Mononuclear cell (primary cell): Measurements from ENCODE around the gene CDC5L. TPM values are rescaled to one million over a fixed set of nuclear protein-coding genes. Genes with fewer than 3 reads are reported as not detected.

ENCODE experiments used
- H3K27me3 ChIP-seq: 2 replicates; pipeline ENCODE4 v1.6.0; 2011; ENCODE audit warnings: low read length, control low read depth; ENCODE audit not compliant: insufficient read depth
- H3K4me1 ChIP-seq: 2 replicates; pipeline ENCODE4 v1.5.1; 2011; ENCODE audit warnings: mild to moderate bottlenecking, low read length, control low read depth; ENCODE audit not compliant: insufficient read depth
- H3K4me3 ChIP-seq: 2 replicates; pipeline ENCODE4 v1.5.1; 2011; ENCODE audit warnings: mild to moderate bottlenecking, low read length, moderate library complexity
- H3K9me3 ChIP-seq: 2 replicates; pipeline ENCODE4 v1.5.1; 2011; ENCODE audit warnings: low read depth, mild to moderate bottlenecking, control low read depth, low read length
- total RNA-seq: library from RNA; depleted of rRNA; stranded (reverse); fragments of >200 nt; gene quantifications from one replicate; pipeline ENCODE4 v1.2.3, GENCODE V29; 2012

The CDC5L gene
- total RNA-seq, 1 donor = 30.5 TPM

DNA sequence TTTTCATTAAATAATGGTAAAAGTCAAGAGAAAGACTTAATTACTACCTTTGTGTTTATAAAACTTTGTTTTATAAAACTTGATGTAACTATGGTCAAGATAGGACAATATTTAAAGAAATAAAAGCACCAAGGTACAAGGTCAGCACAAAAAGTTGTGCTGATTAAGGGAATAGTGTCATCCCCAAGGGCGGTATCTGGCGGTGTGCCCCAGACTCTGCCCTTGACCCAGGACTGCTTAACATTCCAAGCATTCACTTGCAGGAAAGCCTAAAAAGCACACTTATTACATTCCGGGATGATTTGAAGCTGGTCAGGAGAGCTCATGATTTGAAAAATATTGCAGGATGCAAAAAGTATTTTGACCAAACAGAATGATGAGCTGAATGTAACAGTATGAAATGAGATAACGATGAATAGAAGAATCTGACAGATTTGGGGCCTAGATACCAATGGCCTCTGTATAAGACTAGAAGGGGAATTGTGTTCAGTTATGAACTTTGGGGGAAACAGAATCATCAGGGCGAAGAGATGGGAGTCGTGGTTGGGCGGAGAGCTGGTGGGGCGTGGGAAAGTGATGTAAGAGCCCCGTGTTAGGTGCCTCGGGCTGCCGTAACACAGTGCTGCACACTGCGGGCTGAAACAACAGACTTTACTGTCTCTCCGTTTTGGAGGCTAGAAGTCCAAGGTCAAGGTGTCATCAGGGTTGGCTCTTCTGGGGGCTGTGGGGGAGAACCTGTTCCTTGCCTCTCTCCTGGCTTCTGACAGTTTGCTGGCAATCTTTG, 77.2 kb downstream of the CDC5L start:
- H3K4me1 ChIP-seq = no peaks in the 10 kb centered on the region

GRCh38 chr6:44466955-44467354, 79.4 kb downstream of the CDC5L start:
- no peaks in the 10 kb centered on the region for H3K9me3 ChIP-seq
- no peaks in the 10 kb centered on the region for H3K27me3 ChIP-seq
- no peak overlapping the region for H3K4me3 ChIP-seq
- H3K4me1 ChIP-seq = no peaks in the 10 kb centered on the region

More for the DNA sequence above, 77.2 kb downstream of the CDC5L start:
- Histone ChIP-seq H3K27me3 (no peaks in the 10 kb centered on the region), H3K9me3 (no peaks in the 10 kb centered on the region), H3K4me3 (no peak overlapping the region)

DNA sequence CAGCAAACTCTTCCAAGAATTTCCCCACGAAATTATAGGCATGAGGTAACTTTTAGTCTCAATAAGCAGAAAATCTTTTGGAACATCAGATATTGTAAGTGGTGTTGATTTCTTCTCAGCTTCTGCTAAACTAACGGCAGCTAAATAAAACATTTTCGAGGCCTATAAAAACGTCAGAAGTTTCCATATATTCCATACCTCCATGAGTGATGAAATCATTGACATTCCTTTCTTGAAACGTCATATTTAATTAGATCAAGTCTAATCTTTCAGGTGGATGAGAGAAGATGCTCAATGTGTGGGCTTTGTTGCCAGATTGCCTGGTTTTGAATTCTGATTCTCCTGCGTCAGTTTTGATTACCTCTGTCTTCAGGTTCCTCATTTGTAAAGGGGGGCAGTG, 81.3 kb downstream of the CDC5L start:
- Histone ChIP-seq H3K4me3 (no peak overlapping the region), H3K9me3 (no peaks in the 10 kb centered on the region), H3K4me1 (no peaks in the 10 kb centered on the region), H3K27me3 (no peaks in the 10 kb centered on the region)

- H3K4me3 ChIP-seq = no peak overlapping the region
- H3K4me1 ChIP-seq = no peaks in the 10 kb centered on the region
- H3K27me3 ChIP-seq = no peaks in the 10 kb centered on the region
- no peaks in the 10 kb centered on the region for H3K9me3 ChIP-seq
These were observed 82.6 kb downstream of the CDC5L start for GRCh38 chr6:44470115-44470464.

- no peaks in the 10 kb centered on the region for H3K9me3 ChIP-seq
- H3K4me1 ChIP-seq = peaks cover 3% of the 10 kb centered on the region
- no peak overlapping the region for H3K4me3 ChIP-seq
- H3K27me3 ChIP-seq = no peaks in the 10 kb centered on the region
These were observed 83.2 kb downstream of the CDC5L start for GRCh38 chr6:44470746-44471145.

GRCh38 chr6:44471271-44471981, 83.9 kb downstream of the CDC5L start:
- Histone ChIP-seq H3K4me1 (peaks cover 6% of the 10 kb centered on the region), H3K4me3 (no peak overlapping the region), H3K9me3 (no peaks in the 10 kb centered on the region), H3K27me3 (no peaks in the 10 kb centered on the region)

DNA sequence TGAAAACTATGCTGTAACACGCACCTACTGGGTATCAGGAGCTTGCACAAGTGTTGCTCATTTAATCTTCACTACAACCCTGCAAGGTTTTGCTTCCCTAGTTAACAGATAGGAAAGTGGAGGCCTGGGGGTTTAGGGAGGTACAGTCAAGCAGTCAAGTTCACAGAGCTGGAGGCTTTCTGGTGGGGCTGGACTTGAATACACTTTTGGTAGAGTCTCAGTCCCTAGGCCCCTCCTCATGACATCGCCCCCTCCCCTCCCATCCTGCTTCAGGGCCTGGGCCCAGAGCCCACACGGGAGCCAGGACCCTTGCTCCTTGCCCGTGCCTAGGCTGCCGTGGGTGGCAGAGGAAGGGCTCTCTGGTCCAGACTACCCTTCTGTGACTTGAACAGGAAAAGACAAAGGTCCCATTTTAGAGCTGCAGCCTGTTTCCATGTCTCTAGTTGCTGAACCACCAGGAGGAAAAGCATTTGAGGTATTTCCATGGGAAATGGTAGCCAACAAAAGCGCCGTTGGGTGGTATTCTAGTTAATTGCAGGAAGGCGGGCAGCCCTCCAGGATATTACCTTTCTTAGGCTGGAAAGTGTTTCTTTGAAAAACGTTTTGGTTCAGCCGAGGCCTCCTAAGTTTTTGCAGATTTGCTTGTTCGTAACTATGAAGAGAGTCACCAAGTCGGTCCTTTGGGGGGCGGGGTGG, 84.9 kb downstream of the CDC5L start:
- Histone ChIP-seq H3K27me3 (no peaks in the 10 kb centered on the region), H3K4me1 (peaks cover 6% of the 10 kb centered on the region), H3K4me3 (no peak overlapping the region), H3K9me3 (no peaks in the 10 kb centered on the region)

DNA sequence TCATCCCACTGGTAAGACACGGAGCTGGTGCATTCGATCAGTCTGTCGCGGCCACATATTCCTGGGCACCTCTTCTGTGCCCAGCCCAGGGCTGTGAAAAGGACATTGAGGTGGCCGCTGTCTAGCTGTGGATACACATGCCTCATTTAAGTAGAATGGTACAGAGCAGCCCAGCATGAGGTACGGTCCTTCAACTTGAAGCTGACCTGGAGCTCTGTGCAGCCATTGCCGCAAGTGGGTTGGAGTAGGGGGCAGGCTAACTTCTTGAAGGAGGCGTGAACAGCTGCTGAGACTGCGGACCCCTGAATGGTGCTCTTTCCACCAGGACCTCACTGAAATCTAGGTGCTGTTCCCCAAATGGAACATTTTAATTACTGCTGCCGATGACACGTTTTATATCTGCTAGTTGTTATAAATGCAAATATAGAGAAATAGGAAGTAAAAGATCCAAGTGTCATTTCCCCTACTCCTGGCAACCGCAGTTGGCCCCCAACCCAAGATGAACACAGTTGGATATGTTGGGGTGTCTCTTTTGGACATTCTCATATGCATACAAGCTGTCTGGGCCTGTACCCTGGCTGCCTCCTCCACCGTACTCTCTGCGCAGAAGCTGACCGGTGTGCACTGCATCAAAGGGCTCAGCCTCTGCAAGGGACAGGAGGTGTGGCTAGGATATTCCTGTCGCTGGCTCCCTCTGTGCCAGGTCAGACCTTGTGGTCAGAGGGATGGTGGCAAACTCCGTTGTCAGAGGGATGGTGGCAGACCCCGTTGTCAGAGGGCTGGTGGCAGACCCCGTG, 86.1 kb downstream of the CDC5L start:
- Histone ChIP-seq H3K4me3 (no peak overlapping the region), H3K27me3 (no peaks in the 10 kb centered on the region), H3K4me1 (peaks cover 6% of the 10 kb centered on the region), H3K9me3 (no peaks in the 10 kb centered on the region)

DNA sequence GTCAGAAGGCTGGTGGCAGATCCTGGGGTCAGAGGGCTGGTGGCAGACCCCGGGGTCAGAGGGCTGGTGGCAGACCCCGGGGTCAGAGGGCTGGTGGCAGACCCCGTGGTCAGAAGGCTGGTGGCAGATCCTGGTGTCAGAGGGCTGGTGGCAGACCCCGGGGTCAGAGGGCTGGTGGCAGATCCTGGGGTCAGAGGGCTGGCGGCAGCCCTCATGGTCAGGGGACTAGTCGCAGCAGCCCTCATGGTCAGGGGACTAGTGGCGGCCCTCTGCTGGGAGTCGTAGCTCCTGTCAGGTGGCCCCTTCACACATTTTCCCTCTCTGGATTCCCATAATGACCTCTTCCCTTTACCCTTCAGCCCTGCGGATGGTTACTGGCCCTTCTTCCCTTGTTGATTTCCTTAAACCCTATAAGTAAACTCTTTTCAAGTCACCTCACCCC, 86.7 kb downstream of the CDC5L start:
- Histone ChIP-seq H3K27me3 (no peaks in the 10 kb centered on the region), H3K4me3 (no peak overlapping the region), H3K4me1 (peaks cover 6% of the 10 kb centered on the region)

GRCh38 chr6:44474643-44475042, 87.1 kb downstream of the CDC5L start:
- Histone ChIP-seq H3K27me3 (no peaks in the 10 kb centered on the region), H3K9me3 (no peaks in the 10 kb centered on the region), H3K4me3 (no peak overlapping the region), H3K4me1 (peaks cover 6% of the 10 kb centered on the region)

More for the DNA sequence above, 86.7 kb downstream of the CDC5L start:
- H3K9me3 ChIP-seq = no peaks in the 10 kb centered on the region

DNA sequence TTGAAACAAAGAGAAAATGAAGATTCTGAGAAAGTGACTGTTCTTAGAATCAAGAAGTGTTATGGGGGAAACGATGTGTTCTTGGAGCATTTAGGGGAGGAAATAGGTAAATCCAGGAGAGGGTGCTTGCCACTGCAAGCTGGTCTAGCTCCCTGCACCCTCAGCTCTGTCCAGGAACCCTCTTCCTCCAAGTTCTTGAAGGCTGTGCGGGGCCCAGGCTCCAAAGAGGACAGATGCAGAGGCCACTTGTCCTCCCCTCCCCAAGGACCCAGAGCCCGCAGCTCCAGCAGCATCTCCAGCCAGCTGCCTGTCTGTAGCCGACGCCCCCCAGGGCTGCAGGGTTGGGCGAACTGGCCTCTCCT, 87.9 kb downstream of the CDC5L start:
- no peak overlapping the region for H3K4me3 ChIP-seq
- H3K27me3 ChIP-seq = no peaks in the 10 kb centered on the region
- peaks cover 6% of the 10 kb centered on the region for H3K4me1 ChIP-seq
- no peaks in the 10 kb centered on the region for H3K9me3 ChIP-seq

- H3K4me3 ChIP-seq = no peak overlapping the region
- H3K27me3 ChIP-seq = no peaks in the 10 kb centered on the region
- H3K4me1 ChIP-seq = peaks cover 6% of the 10 kb centered on the region
- no peaks in the 10 kb centered on the region for H3K9me3 ChIP-seq
These were observed 88.4 kb downstream of the CDC5L start for GRCh38 chr6:44475779-44476434.

GRCh38 chr6:44476849-44477248, 89.3 kb downstream of the CDC5L start:
- no peak overlapping the region for H3K4me3 ChIP-seq
- H3K27me3 ChIP-seq = no peaks in the 10 kb centered on the region
- peaks cover 6% of the 10 kb centered on the region for H3K4me1 ChIP-seq
- H3K9me3 ChIP-seq = no peaks in the 10 kb centered on the region

DNA sequence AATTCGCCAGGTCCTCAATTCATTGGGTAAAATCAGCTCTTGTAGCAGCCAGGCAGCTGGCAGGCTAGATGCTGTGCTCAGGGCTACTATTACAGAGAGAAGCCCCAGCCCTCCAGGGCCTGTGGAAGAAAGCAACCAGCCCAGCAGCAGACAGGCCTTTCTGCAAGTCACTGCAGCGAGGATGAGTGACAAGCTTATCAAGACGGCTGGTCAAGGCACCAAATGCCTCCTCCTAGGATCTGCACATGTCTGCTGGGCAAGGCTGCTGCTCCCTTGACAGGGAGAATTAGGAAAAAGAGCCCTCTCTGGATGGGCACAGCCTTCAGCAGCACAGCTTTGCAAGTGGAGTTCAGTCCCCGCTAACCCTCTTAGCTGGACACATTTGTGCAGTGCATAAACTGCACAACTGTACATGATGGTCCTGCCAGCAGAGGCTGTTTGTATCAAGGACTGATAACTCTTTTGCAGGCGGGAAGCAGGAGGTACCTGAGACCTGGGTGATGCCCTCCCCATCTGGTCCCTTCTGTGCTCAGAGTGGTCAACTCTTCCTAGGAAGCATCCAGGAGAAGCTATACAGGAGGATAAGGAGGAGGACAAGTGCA, 89.9 kb downstream of the CDC5L start:
- Histone ChIP-seq H3K9me3 (no peaks in the 10 kb centered on the region), H3K4me3 (no peak overlapping the region), H3K27me3 (no peaks in the 10 kb centered on the region), H3K4me1 (peaks cover 6% of the 10 kb centered on the region)
